ENCODE data around the gene LMO7. TPM values are rescaled to one million over a fixed set of nuclear protein-coding genes. Genes with fewer than 3 reads are reported as not detected.

LMO7 gene
- total and polyA plus RNA-seq, 2 of the 8 experiments (the other 6 are each of a cell fraction or from before 2014, with no cell fraction given): 8.1 to 28.3 TPM

- no peaks in the 10 kb centered on the region for H3K23me2 ChIP-seq (ENCODE audit: low read depth, low read length)
- H3K14ac ChIP-seq (ENCODE audit: insufficient read length): no peak overlapping the region
- no peaks in the 10 kb centered on the region for H3K79me1 ChIP-seq (ENCODE audit: low read depth, low read length)
- no peak overlapping the region for H3K27ac ChIP-seq (ENCODE audit: low read depth, low read length)
- no peak overlapping the region for H3K4ac ChIP-seq (replicated peaks; ENCODE audit: insufficient read length, low read depth, low read length)
- H2AFZ ChIP-seq (ENCODE audit: low read length): no peak overlapping the region
- H2BK12ac ChIP-seq (ENCODE audit: low read depth, low read length): no peak overlapping the region
- DNase-seq (ENCODE audit: low read depth in 1 of 2, low spot score in 2 of 2): no peak
- H4K91ac ChIP-seq (replicated peaks; ENCODE audit: insufficient read length, low read length): no peak overlapping the region
- no peak overlapping the region for H2BK15ac ChIP-seq (ENCODE audit: low read length)
- ChIA-PET POLR2A (ENCODE audit: partially characterized antibody) (no interaction called here), CTCF (ENCODE audit: partially characterized antibody) (interaction anchor here (1.8 kb wide), 1 partner anchor 183 kb away, joined by 5 read pairs; no protein-coding TSS in a partner anchor)
- no peak overlapping the region for H3K4me3 ChIP-seq (ENCODE audit: extremely low read depth in 1 of 4, insufficient read depth in 2 of 4, low read depth in 3 of 4, low read length in 4 of 4)
- H4K8ac ChIP-seq (ENCODE audit: extremely low read depth, insufficient read depth, low read length): no peak overlapping the region
- H4K5ac ChIP-seq (ENCODE audit: insufficient read length, low read depth, low read length): no peak overlapping the region
- 87% methylated on average over 1 of the region's 1 CpG; no CpG with 5 or more reads in 1 of the 2 experiments for WGBS, 2 experiments (ENCODE audit: extremely low coverage in 1 of 2, insufficient coverage in 1 of 2, insufficient read length in 1 of 2, insufficient replicate concordance in 2 of 2, low coverage in 1 of 2, low lambda C conversion rate in 2 of 2, missing lambda C conversion rate in 1 of 2)
- no peak for FAIRE-seq
- no peaks in the 10 kb centered on the region for H3K9me3 ChIP-seq (ENCODE audit: insufficient read depth in 2 of 2, low read depth in 1 of 2, low read length in 1 of 2)
- no peaks in the 10 kb centered on the region for H3K4me1 ChIP-seq (replicated peaks in 1 of 4; ENCODE audit: control insufficient read depth in 3 of 4, insufficient read depth in 4 of 4, low read length in 3 of 4)
- no peaks in the 10 kb centered on the region for H3K27me3 ChIP-seq (replicated peaks in 1 of 4; ENCODE audit: control insufficient read depth in 3 of 4, extremely low read depth in 1 of 4, insufficient read depth in 3 of 4, low read length in 3 of 4)
- no peak overlapping the region for H3K56ac ChIP-seq (replicated peaks; ENCODE audit: insufficient read length, low read depth, low read length)
- H3K18ac ChIP-seq (ENCODE audit: extremely low read depth, low read length): no peak overlapping the region
- no peak overlapping the region for H2BK20ac ChIP-seq (ENCODE audit: low read length)
- no peak overlapping the region for H3K4me2 ChIP-seq (ENCODE audit: insufficient read depth in 1 of 2, low read depth in 2 of 2, low read length in 2 of 2)
- H3K9ac ChIP-seq (replicated peaks in 1 of 4; ENCODE audit: extremely low read depth in 1 of 4, low read depth in 3 of 4, low read length in 3 of 4): no peak overlapping the region
- H2AK5ac ChIP-seq (ENCODE audit: low read depth, low read length): no peak overlapping the region
- no peaks in the 10 kb centered on the region for H3K36me3 ChIP-seq (ENCODE audit: control insufficient read depth in 2 of 4, insufficient read depth in 4 of 4, low read length in 3 of 4)
- H2BK5ac ChIP-seq (ENCODE audit: low read depth, low read length): no peak overlapping the region
- no peaks in the 10 kb centered on the region for H3K79me2 ChIP-seq (ENCODE audit: control insufficient read depth in 1 of 2, insufficient read depth in 2 of 2, low read length in 2 of 2)
- TF ChIP-seq EZH2 (IDR thresholded peaks at IDR 0.05; ENCODE audit: low read depth, low read length, severe bottlenecking): no peak
- H2BK120ac ChIP-seq (replicated peaks; ENCODE audit: low read depth, low read length): no peak overlapping the region
- H4K20me1 ChIP-seq (replicated peaks in 1 of 2; ENCODE audit: control insufficient read depth in 1 of 2, insufficient read depth in 2 of 2, low read length in 2 of 2): no peaks in the 10 kb centered on the region
- H3K23ac ChIP-seq (ENCODE audit: insufficient read length): no peak overlapping the region
Observed at GRCh38 chr13:75691183-75691582, 55.1 kb downstream of the LMO7 start.
